MM.1S (cell line): ENCODE measurements around the gene RBAK.
"Not testable (repeated sequence)": the region's sequence is repeated elsewhere in the genome, so short reads cannot be mapped to it uniquely, and the experiment has no call there.

Experiments used
- EZH2 ChIP-seq: fragments of 300-600 bp; sonication (generic); optimal IDR thresholded peaks from 2 replicates; pipeline ENCODE3; 2017; ENCODE audit warnings: low read depth, mild to moderate bottlenecking, antibody characterized with exemption, low read length, mixed read lengths
- TF ChIP-seq, protein P1 (sequence below): fragments of 300-600 bp; sonication (generic); IDR thresholded peaks from 2 replicates; pipeline ENCODE4 v1.5.1; 2016; ENCODE audit warnings: antibody characterized with exemption, low read length, mixed read lengths

DNA sequence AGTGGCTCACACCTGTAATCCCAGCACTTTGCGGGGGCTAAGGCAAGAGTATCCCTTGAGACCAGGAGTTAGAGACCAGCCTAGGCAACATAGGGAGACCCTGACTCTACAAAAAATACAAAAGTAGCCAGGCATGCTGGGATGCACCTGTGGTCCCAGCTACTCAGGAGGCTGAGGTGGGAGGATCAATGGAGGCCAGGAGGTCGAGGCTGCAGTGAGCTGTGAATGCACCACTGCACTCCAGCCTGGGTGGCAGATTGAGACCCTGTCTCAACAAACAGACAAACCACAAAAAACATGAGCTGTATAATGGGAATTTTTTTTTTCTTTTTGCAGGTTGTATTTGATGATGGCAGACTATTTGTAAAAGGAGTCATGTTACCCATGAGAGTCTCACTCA lies 1.5 kb downstream of the RBAK start:
- TF ChIP-seq, protein P1, sequence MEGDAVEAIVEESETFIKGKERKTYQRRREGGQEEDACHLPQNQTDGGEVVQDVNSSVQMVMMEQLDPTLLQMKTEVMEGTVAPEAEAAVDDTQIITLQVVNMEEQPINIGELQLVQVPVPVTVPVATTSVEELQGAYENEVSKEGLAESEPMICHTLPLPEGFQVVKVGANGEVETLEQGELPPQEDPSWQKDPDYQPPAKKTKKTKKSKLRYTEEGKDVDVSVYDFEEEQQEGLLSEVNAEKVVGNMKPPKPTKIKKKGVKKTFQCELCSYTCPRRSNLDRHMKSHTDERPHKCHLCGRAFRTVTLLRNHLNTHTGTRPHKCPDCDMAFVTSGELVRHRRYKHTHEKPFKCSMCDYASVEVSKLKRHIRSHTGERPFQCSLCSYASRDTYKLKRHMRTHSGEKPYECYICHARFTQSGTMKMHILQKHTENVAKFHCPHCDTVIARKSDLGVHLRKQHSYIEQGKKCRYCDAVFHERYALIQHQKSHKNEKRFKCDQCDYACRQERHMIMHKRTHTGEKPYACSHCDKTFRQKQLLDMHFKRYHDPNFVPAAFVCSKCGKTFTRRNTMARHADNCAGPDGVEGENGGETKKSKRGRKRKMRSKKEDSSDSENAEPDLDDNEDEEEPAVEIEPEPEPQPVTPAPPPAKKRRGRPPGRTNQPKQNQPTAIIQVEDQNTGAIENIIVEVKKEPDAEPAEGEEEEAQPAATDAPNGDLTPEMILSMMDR: not testable (repeated sequence)
- TF ChIP-seq EZH2: not testable (repeated sequence)
